Tibial nerve (tissue), 4 donors: ENCODE results near the gene GJA10. TPM values are rescaled to one million over a fixed set of nuclear protein-coding genes. Genes with fewer than 3 reads are reported as not detected.

Experiments used
- DNase-seq, 2 donors: peaks; one replicate each; pipeline ENCODE4 v3.0.0-alpha.2; 2019; ENCODE audit warnings: low spot score in 2 of 2
- H3K27ac ChIP-seq, 4 donors: fragments of 200-600 bp; sonication (generic) in 3 of 4; one replicate each; pipeline ENCODE4 v1.5.1; 2017 to 2019; ENCODE audit warnings: mild to moderate bottlenecking in 1 of 4
- H3K27me3 ChIP-seq, 2 donors: fragments of 200-600 bp; sonication (generic) in 1 of 2; one replicate each; pipeline versions ENCODE4 v1.5.1 to v1.6.0; 2017 to 2019
- H3K36me3 ChIP-seq, 3 donors: fragments of 200-600 bp; sonication (generic); one replicate each; pipeline ENCODE4 v1.5.1; 2018 to 2019
- H3K4me1 ChIP-seq, 4 donors: fragments of 200-600 bp; sonication (generic) in 3 of 4; one replicate each; pipeline ENCODE4 v1.5.1; 2017 to 2019
- H3K4me3 ChIP-seq, 4 donors: fragments of 200-600 bp; sonication (generic) in 3 of 4; one replicate each; pipeline ENCODE4 v1.5.1; 2017 to 2019; ENCODE audit warnings: mild to moderate bottlenecking in 1 of 4, moderate library complexity in 1 of 4
- H3K9me3 ChIP-seq, 4 donors: fragments of 200-600 bp; sonication (generic) in 3 of 4; one replicate each; pipeline ENCODE4 v1.5.1; 2017 to 2019
- EP300 ChIP-seq, 2 donors: sonication (generic); formaldehyde crosslinking; IDR thresholded peaks; one replicate each; pipeline ENCODE4 v1.6.1; 2017; ENCODE audit warnings: antibody characterized with exemption in 2 of 2, mild to moderate bottlenecking in 1 of 2
- POLR2A ChIP-seq, 2 donors: fragments of 450-650 bp; IDR thresholded peaks; one replicate each; pipeline ENCODE4 v1.6.1; 2017; ENCODE audit warnings: antibody characterized with exemption in 2 of 2, mild to moderate bottlenecking in 2 of 2, moderate library complexity in 2 of 2
- WGBS, 2 donors: methylation state at CpG; one replicate each; pipeline ENCODE4 v1.1.5; 2018; 5-methylcytosine and 5-hydroxymethylcytosine counted together
- total RNA-seq, 4 donors: library from RNA; depleted of rRNA; stranded (reverse); fragments of >200 nt; gene quantifications; one replicate each; pipeline ENCODE4 v1.1.0, GENCODE V29; 2016
- TF ChIP-seq, protein P1 (sequence below), 5 experiments: fragments of 200-600 bp in 3 of 5; fragments of 450-650 bp in 2 of 5; sonication (generic) in 3 of 5; IDR thresholded peaks; one replicate each; pipeline ENCODE4 v1.5.1; 2016 to 2019; ENCODE audit warnings: antibody characterized with exemption in 5 of 5, mild to moderate bottlenecking in 3 of 5, moderate library complexity in 2 of 5

GJA10 gene
- total RNA-seq, 4 donors from 2014 or later: not detected

DNA sequence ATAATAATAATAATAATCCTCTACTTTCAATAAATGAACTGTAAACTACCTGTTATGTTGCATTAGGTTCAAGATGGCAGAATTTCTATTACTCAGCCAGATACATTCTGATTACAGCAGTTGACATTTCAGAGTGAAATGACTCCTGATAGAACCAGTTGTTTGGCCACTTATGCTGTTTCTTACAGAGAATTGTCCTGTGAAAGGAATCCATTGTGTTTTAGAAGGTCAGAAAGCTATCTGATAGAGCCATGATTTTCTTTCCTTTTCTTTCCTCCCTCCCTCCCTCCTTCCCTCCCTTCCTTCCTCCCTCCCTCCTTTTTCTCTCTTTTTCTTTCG lies 16.6 kb downstream of the GJA10 start:
- Histone ChIP-seq H3K4me1 (no peaks in the 10 kb centered on the region), H3K36me3 (no peaks in the 10 kb centered on the region), H3K27me3 (no peaks in the 10 kb centered on the region), H3K4me3 (no peak overlapping the region), H3K27ac (no peak overlapping the region), H3K9me3 (peaks cover 0 to 4% (median 0%) of the 10 kb centered on the region in 4 donors)
- TF ChIP-seq, protein P1, sequence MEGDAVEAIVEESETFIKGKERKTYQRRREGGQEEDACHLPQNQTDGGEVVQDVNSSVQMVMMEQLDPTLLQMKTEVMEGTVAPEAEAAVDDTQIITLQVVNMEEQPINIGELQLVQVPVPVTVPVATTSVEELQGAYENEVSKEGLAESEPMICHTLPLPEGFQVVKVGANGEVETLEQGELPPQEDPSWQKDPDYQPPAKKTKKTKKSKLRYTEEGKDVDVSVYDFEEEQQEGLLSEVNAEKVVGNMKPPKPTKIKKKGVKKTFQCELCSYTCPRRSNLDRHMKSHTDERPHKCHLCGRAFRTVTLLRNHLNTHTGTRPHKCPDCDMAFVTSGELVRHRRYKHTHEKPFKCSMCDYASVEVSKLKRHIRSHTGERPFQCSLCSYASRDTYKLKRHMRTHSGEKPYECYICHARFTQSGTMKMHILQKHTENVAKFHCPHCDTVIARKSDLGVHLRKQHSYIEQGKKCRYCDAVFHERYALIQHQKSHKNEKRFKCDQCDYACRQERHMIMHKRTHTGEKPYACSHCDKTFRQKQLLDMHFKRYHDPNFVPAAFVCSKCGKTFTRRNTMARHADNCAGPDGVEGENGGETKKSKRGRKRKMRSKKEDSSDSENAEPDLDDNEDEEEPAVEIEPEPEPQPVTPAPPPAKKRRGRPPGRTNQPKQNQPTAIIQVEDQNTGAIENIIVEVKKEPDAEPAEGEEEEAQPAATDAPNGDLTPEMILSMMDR (IDR thresholded peaks at IDR 0.05): no peak
- TF ChIP-seq EP300 (IDR thresholded peaks at IDR 0.05): no peak
- no peak for TF ChIP-seq POLR2A (IDR thresholded peaks at IDR 0.05)
- 32 to 46% methylated on average over 1 of the region's 1 CpG for WGBS, 2 donors
- DNase-seq: no peak

DNA sequence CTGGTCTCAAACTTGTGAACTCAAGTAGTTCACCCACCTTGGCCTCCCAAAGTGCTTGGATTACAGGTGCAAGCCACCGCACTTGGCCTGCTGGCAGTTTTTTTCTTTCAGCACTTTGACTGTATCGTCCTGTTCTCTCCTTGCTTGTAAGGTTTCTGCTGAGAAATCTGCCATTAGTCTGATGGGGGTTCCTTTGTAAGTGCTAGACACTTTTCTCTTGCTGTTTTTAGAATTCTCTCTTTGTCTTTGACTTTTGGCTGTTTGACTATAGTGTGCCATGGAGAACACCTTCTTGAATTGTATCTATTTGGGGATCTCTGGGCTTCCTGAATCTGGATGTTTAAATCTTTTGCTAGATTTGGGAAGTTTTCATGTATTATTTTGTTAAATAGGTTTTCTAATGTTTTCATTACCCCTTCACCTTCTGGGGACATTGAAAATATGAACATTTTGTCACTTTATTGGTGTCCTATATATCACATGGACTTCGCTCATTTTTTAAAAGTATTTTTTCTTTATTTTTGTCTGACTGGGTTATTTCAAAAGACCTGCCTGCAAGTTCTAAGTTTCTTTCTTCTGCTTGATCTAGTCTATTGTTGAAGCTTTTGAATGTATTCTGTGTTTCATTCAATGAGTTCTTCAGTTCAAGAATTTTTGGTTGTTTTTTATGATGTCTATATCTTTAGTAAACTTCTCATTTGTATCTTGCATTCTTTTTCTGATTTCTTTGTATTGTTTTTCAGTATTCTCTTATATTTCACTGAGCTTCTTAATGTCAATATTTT lies 22.1 kb downstream of the GJA10 start:
- H3K4me1 ChIP-seq: no peaks in the 10 kb centered on the region
- H3K27me3 ChIP-seq: no peaks in the 10 kb centered on the region
- no peaks in the 10 kb centered on the region for H3K36me3 ChIP-seq
- no peak overlapping the region for H3K27ac ChIP-seq
- no peak overlapping the region for H3K4me3 ChIP-seq
- H3K9me3 ChIP-seq: peaks cover 0 to 27% (median 0%) of the 10 kb centered on the region in 4 donors
- no peak for DNase-seq
- WGBS, 2 donors: 83 to 99% methylated on average over 3 of the region's 3 CpGs
- no peak for TF ChIP-seq POLR2A (IDR thresholded peaks at IDR 0.05)
- TF ChIP-seq, protein P1 (IDR thresholded peaks at IDR 0.05): no peak
- TF ChIP-seq EP300 (IDR thresholded peaks at IDR 0.05): no peak

DNA sequence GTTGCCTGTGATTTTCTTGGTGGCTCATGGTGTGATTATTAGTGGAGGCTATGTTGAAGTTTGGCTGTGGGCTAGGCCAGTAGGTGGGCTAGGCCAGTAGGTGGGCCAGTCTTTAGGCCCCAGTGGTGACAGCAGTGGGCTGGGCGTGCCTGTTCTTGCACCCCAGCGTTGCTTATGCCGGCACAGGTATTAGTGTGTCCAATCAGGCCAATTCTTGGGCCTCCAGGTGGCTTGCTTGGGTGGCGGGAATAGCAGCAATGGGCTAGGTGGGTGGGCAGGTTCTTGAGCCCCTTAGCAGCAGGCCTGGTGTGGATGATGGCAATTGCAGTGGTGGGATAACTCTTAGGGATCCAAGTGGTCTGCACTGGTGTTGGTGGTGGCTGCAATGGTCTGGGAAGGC lies 22.9 kb downstream of the GJA10 start:
- peaks cover 0 to 5% of the 10 kb centered on the region in 2 donors for H3K27me3 ChIP-seq
- H3K27ac ChIP-seq: no peak overlapping the region
- H3K4me3 ChIP-seq: no peak overlapping the region
- H3K36me3 ChIP-seq: no peaks in the 10 kb centered on the region
- H3K9me3 ChIP-seq: peaks cover 0 to 27% (median 0%) of the 10 kb centered on the region in 4 donors
- no peak for DNase-seq
- WGBS, 2 donors: 95 to 96% methylated on average over 4 of the region's 4 CpGs
- no peaks in the 10 kb centered on the region for H3K4me1 ChIP-seq
- TF ChIP-seq EP300 (IDR thresholded peaks at IDR 0.05) (no peak), POLR2A (IDR thresholded peaks at IDR 0.05) (no peak)
- TF ChIP-seq, protein P1 (IDR thresholded peaks at IDR 0.05): no peak

DNA sequence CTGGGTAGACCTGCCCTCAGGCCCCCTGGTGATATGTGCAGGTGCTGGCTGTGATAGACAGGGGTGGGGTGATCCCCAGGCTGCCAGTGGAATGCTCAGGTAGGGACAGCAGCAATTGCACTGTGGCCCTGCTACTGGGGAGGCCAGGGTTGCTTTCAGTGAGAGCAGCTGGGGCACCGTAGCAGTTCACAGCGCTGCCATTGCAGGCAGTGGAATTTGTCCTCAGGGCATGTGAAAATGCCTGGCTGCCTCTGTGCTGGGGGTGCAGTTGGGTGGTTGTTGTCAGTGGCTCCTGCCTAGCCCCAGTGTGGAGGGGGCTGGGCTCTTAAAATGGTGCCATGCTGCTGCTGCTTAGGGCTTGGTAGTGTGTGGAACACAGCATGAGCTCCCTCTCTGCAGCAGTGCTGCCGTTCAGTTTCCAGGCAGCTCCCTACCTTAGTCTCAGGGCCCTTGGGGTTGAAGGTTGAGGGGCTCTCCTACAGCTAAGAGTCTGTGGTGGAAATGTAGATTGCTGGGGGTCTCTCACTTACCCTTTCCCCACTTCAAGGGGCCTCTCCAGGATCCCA lies 23.6 kb downstream of the GJA10 start:
- no peaks in the 10 kb centered on the region for H3K4me1 ChIP-seq
- no peaks in the 10 kb centered on the region for H3K36me3 ChIP-seq
- H3K27ac ChIP-seq: no peak overlapping the region
- no peak for TF ChIP-seq POLR2A (IDR thresholded peaks at IDR 0.05)
- TF ChIP-seq, protein P1 (IDR thresholded peaks at IDR 0.05): no peak
- TF ChIP-seq EP300 (IDR thresholded peaks at IDR 0.05): no peak
- peaks cover 0 to 5% of the 10 kb centered on the region in 2 donors for H3K27me3 ChIP-seq
- peaks cover 0 to 27% (median 0%) of the 10 kb centered on the region in 4 donors for H3K9me3 ChIP-seq
- no peak for DNase-seq
- WGBS, 2 donors: 62 to 66% methylated on average over 3 of the region's 3 CpGs
- H3K4me3 ChIP-seq: no peak overlapping the region

DNA sequence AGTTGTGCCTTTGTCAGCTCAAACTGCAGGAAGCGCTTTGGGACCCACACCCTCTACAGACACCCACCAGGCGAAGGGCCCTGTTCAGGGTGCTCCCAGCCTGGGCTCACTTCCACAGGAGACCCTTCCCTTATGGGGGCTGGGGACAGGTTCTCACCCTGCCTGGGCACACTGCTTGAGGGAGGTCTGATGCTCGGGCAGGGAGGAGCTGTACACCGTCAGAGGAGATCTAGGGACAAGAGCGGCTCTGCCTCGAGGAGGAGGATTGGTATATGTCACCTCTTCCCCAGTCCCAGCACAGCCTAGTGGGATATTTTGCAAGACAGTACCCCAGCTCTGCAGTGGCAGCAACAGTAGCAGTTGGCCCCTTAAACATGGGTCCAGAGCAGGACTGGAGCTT lies 26.9 kb downstream of the GJA10 start:
- TF ChIP-seq, protein P1 (IDR thresholded peaks at IDR 0.05): no peak
- TF ChIP-seq EP300 (IDR thresholded peaks at IDR 0.05) (no peak), POLR2A (IDR thresholded peaks at IDR 0.05) (no peak)
- Histone ChIP-seq H3K9me3 (peaks cover 0 to 21% (median 0%) of the 10 kb centered on the region in 4 donors), H3K27me3 (peaks cover 0 to 5% of the 10 kb centered on the region in 2 donors), H3K4me3 (no peak overlapping the region), H3K36me3 (no peaks in the 10 kb centered on the region), H3K27ac (no peak overlapping the region), H3K4me1 (no peaks in the 10 kb centered on the region)
- DNase-seq: no peak
- 75 to 94% methylated on average over 4 to 6 of the region's 6 CpGs for WGBS, 2 donors
